ENCODE measurements around the gene PCDHGA5.

- TF ChIP-seq YY1 (IDR thresholded peaks at IDR 0.05; ENCODE audit: insufficient read depth, insufficient read length): no peak
- no peak for TF ChIP-seq ZNF274 (IDR thresholded peaks at IDR 0.05; ENCODE audit: low read depth, low read length)
- no peak for TF ChIP-seq SUZ12 (IDR thresholded peaks at IDR 0.05; ENCODE audit: extremely low read depth, insufficient read depth, insufficient read length)
Observed at GRCh38 chr5:141319202-141319601, 44.8 kb upstream of the PCDHGA5 start.
